DND-41 (cell line): ENCODE results near the gene INAFM1.

ENCODE experiments used
- EZH2 ChIP-seq: IDR thresholded peaks from 3 replicates; pipeline ENCODE4 v1.6.1; 2012; ENCODE audit warnings: borderline replicate concordance, low read depth, mild to moderate bottlenecking, moderate library complexity, low read length, inconsistent platforms; ENCODE audit not compliant: severe bottlenecking
- TF ChIP-seq, protein P1 (sequence below): IDR thresholded peaks from 2 replicates; pipeline ENCODE4 v1.5.1; 2012; ENCODE audit warnings: borderline replicate concordance, low read length, moderate library complexity, mild to moderate bottlenecking; ENCODE audit not compliant: poor library complexity, severe bottlenecking; ENCODE audit errors: extremely low read depth

DNA sequence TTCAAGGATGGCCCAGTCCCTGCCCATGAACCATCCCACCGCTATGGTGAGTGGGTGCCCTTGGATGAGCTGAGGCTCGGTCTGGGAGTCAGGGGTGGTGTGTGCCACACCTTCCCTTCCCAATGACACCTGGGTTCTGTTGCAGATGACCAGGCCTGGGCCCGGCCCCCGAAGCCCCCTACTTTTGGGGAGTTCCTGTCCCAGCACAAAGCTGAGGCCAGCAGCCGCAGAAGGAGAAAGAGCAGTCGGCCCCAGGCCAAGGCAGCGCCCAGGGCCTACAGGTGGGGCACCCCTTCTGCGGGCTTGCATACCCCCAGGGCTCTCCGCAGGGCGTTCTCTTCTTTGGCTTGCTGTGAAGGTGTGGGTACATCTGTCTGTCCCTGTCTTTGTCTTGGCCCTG, 4.3 kb upstream of the INAFM1 start:
- TF ChIP-seq, protein P1, sequence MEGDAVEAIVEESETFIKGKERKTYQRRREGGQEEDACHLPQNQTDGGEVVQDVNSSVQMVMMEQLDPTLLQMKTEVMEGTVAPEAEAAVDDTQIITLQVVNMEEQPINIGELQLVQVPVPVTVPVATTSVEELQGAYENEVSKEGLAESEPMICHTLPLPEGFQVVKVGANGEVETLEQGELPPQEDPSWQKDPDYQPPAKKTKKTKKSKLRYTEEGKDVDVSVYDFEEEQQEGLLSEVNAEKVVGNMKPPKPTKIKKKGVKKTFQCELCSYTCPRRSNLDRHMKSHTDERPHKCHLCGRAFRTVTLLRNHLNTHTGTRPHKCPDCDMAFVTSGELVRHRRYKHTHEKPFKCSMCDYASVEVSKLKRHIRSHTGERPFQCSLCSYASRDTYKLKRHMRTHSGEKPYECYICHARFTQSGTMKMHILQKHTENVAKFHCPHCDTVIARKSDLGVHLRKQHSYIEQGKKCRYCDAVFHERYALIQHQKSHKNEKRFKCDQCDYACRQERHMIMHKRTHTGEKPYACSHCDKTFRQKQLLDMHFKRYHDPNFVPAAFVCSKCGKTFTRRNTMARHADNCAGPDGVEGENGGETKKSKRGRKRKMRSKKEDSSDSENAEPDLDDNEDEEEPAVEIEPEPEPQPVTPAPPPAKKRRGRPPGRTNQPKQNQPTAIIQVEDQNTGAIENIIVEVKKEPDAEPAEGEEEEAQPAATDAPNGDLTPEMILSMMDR, result no peak
- TF ChIP-seq EZH2, result no peak
